Measurements from ENCODE around the gene GLT8D1.
"Not testable (repeated sequence)": the region's sequence is repeated elsewhere in the genome, so short reads cannot be mapped to it uniquely, and the experiment has no call there.

Gene GLT8D1, protein sequence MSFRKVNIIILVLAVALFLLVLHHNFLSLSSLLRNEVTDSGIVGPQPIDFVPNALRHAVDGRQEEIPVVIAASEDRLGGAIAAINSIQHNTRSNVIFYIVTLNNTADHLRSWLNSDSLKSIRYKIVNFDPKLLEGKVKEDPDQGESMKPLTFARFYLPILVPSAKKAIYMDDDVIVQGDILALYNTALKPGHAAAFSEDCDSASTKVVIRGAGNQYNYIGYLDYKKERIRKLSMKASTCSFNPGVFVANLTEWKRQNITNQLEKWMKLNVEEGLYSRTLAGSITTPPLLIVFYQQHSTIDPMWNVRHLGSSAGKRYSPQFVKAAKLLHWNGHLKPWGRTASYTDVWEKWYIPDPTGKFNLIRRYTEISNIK

DNA sequence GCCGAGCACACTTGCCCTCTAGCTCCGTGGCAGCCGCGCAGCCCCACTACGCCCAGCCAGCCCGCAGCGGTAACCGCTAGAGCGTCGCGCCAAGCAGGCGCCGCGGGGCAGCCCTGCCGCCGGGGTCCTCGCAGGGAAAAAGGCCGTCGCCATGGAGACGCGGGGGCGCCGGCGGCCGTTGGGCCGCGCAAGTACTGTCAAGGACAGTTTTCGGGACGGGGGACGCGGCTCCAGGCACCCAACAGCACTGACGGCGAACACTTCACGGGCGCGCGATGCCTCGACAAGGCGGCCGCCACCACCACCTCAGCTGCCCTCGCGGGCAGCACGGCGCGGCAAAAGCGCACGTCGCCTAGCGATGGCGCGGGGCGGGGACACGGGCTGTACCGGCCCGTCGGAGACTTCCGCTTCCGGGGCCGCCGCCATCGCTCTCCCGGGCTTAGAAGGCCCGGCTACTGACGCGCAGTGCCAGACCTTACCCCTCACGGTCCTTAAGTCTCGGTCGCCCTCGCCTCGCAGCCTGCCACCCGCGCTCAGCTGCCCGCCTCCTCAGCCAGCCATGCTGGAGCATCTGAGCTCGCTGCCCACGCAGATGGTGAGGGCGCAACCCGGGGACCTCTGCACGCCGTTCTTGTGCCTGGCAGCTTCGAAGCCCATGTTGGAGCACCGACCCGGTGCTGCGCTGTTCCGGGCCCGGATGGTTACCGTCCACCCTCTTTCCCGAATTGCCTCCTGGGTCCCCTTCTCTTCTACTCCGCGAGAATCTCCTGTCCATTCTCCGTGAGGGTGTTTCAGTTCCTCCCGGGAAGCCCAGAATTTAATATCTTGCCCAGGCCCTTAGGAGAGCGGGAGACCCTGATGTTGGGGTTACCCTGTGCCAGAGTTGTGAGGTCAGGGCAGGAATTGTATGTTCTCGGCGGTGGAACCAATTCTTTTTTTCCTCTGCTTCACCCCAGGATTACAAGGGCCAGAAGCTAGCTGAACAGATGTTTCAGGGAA is at the start of gene GLT8D1, which contains the start of gene SPCS1:
GLT8D1 (minus strand) TSS at position 104 of the 999 bp plus-strand sequence. CDS start 5,331 bp downstream, outside the sequence.
SPCS1 (plus strand) TSS at position 419 of the 999 bp plus-strand sequence; CDS start at position 560, 141 bp downstream.
- H3K4me3 ChIP-seq (ENCODE audit: low read depth, low read length) = peak within 1 kb of the TSS; percentile 98
- no peaks in the 10 kb centered on the region for H3K36me3 ChIP-seq (ENCODE audit: control insufficient read depth, insufficient read depth, low read length)
- no peaks in the 10 kb centered on the region for H3K9me3 ChIP-seq (ENCODE audit: control insufficient read depth, insufficient read depth, low read length)
- H3K4me1 ChIP-seq (ENCODE audit: control insufficient read depth, insufficient read depth, low read length) = no peaks in the 10 kb centered on the region
- H3K9ac ChIP-seq (ENCODE audit: low read depth, low read length) = peak within 1 kb of the TSS; percentile 91
- H3K27me3 ChIP-seq (ENCODE audit: control insufficient read depth, insufficient read depth, low read length) = no peaks in the 10 kb centered on the region

DNA sequence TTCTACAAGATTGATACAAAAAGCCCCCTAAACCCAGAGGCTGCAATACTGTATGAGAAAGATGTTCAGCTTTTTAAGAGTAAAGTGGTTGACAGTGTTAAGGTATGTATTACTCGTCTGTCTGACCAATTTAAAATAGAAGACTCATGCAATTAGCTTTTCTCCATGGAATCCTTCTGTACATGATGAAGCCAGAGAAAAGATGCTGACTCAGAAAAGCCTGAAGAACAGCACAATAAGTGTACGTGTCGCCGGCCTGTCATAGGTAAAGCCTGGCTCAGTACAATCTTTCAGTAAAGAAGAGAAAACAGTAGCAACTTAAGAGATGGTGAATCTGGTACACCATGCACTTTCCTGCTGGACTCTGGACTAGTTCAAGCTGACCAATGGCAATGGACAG is 48.8 kb upstream of the GLT8D1 start:
- H3K36me3 ChIP-seq (ENCODE audit: control insufficient read depth, insufficient read depth, low read length) = peaks cover 11% of the 10 kb centered on the region
- no peak overlapping the region for H3K9ac ChIP-seq (ENCODE audit: low read depth, low read length)
- no peaks in the 10 kb centered on the region for H3K9me3 ChIP-seq (ENCODE audit: control insufficient read depth, insufficient read depth, low read length)
- no peaks in the 10 kb centered on the region for H3K27me3 ChIP-seq (ENCODE audit: control insufficient read depth, insufficient read depth, low read length)
- H3K4me1 ChIP-seq (ENCODE audit: control insufficient read depth, insufficient read depth, low read length) = no peaks in the 10 kb centered on the region
- H3K4me3 ChIP-seq (ENCODE audit: low read depth, low read length) = no peak overlapping the region

DNA sequence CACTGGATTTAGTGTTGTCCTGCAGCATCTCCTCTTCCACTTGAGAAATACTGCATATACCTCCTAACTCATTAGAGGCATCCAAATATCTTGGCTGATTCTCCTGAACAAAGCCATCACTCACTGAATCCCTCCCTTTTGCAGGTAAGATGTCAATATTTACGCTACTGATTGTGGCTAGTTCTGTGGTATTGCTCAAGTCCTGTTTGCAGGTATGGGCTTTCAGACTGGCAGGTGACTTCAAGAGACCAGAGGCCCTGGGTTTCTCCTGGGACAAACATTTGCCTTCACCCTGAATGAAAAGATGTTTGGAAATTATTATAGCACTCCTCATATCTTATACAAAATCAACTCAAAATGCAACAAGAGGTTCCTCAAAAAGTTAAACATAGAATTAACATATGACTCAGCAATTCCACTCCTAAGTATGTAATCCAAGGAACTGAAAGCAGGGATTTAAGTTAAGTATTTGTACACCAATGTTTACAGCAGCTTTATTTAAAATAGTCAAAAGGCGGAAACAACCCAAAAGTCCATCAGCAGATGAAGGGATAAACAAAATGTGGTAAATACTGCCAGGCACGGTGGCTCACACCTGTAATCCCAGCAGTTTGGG is 46.6 kb upstream of the GLT8D1 start:
- Histone ChIP-seq H3K4me1 (ENCODE audit: control insufficient read depth, insufficient read depth, low read length) (no peaks in the 10 kb centered on the region), H3K9me3 (ENCODE audit: control insufficient read depth, insufficient read depth, low read length) (no peaks in the 10 kb centered on the region), H3K36me3 (ENCODE audit: control insufficient read depth, insufficient read depth, low read length) (peaks cover 14% of the 10 kb centered on the region), H3K27me3 (ENCODE audit: control insufficient read depth, insufficient read depth, low read length) (no peaks in the 10 kb centered on the region), H3K9ac (ENCODE audit: low read depth, low read length) (no peak overlapping the region), H3K4me3 (ENCODE audit: low read depth, low read length) (no peak overlapping the region)

DNA sequence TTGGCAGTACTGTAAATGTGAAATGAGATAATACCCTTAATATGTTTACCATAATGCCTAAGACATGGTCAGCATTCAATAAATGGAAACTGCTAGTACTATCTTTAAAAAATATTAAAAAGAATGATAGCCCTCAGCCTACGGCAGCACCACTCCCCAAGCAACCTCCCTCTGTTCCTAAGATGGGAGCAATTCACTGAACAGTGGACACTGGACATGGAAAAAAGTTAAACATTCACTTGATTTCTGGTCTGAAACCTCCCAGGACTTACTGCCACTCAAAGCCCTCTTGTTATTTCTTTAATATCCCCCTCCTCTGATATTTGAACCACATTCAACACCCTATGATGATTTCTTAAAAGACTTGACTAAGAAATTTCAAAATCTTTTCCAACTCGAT is 38.1 kb upstream of the GLT8D1 start:
- H3K36me3 ChIP-seq (ENCODE audit: control insufficient read depth, insufficient read depth, low read length) = peaks cover 19% of the 10 kb centered on the region
- H3K9ac ChIP-seq (ENCODE audit: low read depth, low read length) = no peak overlapping the region

DNA sequence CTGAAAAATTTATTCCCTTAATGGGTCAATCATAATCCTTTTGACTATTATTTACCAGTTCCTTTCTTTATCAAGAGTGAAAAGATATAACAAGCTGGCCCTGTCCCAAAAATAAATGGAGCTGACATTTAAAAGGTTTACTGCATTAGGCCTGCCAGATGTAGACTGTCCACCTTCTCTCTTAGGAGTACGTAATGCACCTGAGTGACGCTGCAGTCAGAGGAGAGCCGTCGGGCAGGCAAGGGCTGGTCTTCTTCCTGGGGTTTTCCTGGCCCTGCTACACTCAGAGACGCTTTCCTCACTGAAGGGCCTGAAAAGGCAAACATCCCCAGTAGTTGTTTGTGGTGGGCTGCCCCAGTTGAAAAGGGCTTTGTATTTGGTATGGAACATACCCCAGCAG is 37.6 kb upstream of the GLT8D1 start:
- Histone ChIP-seq H3K36me3 (ENCODE audit: control insufficient read depth, insufficient read depth, low read length) (peaks cover 19% of the 10 kb centered on the region), H3K9me3 (ENCODE audit: control insufficient read depth, insufficient read depth, low read length) (no peaks in the 10 kb centered on the region), H3K4me1 (ENCODE audit: control insufficient read depth, insufficient read depth, low read length) (no peaks in the 10 kb centered on the region), H3K4me3 (ENCODE audit: low read depth, low read length) (no peak overlapping the region), H3K27me3 (ENCODE audit: control insufficient read depth, insufficient read depth, low read length) (no peaks in the 10 kb centered on the region), H3K9ac (ENCODE audit: low read depth, low read length) (no peak overlapping the region)

More for the DNA sequence above, 38.1 kb upstream of the GLT8D1 start:
- no peaks in the 10 kb centered on the region for H3K27me3 ChIP-seq (ENCODE audit: control insufficient read depth, insufficient read depth, low read length)
- no peak overlapping the region for H3K4me3 ChIP-seq (ENCODE audit: low read depth, low read length)
- H3K4me1 ChIP-seq (ENCODE audit: control insufficient read depth, insufficient read depth, low read length) = no peaks in the 10 kb centered on the region
- H3K9me3 ChIP-seq (ENCODE audit: control insufficient read depth, insufficient read depth, low read length) = no peaks in the 10 kb centered on the region

DNA sequence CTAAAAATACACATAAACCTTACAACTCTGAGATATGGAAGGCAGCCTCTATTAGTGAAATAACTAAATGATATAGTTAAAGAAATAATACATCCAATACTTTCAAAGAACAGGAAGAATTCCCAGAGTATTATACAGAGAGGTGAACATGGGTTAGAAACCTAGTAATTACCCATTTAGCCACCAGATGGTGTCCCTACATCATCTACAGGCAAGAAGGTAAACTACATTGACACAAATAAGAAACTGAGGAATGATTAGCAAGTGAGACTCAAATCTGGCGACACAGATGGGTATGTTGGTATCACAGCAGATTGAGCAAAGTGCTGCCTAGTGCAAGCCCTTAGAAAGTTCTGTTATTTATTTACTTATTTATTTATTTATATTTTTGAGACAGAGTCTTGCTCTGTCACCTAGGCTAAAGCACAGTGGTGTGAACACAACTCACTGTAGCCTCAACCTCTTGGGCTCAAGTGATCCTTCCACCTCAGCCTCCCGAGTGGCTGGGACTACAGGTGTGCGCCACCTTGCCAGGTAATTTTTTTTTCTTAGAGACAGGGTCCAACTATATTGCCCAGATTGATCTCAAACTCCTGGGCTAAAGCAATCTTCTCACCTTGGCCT is 36.9 kb upstream of the GLT8D1 start:
- no peak overlapping the region for H3K9ac ChIP-seq (ENCODE audit: low read depth, low read length)
- H3K9me3 ChIP-seq (ENCODE audit: control insufficient read depth, insufficient read depth, low read length) = no peaks in the 10 kb centered on the region
- peaks cover 18% of the 10 kb centered on the region for H3K36me3 ChIP-seq (ENCODE audit: control insufficient read depth, insufficient read depth, low read length)
- H3K4me1 ChIP-seq (ENCODE audit: control insufficient read depth, insufficient read depth, low read length) = no peaks in the 10 kb centered on the region
- H3K27me3 ChIP-seq (ENCODE audit: control insufficient read depth, insufficient read depth, low read length) = no peaks in the 10 kb centered on the region
- no peak overlapping the region for H3K4me3 ChIP-seq (ENCODE audit: low read depth, low read length)

DNA sequence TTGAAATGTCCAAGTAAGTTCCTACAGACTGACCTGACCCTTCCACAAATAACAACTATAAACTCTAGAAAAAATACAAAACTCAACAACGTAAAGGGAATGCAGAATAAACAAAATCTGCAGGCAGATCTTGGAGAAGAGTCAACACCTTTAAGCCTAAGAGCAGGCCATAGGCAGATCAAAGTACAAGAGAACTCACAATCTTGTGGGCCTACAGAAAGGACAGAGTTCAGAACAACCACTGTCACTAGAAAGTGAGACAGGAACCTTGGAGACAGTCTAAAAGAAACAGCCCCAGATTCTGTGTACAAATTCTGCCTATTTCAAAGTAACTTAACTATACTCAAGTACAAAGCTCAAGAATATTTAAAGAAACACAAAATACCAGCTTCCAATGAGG is 34.1 kb upstream of the GLT8D1 start:
- H3K36me3 ChIP-seq (ENCODE audit: control insufficient read depth, insufficient read depth, low read length) = peaks cover 17% of the 10 kb centered on the region
- no peak overlapping the region for H3K4me3 ChIP-seq (ENCODE audit: low read depth, low read length)
- no peaks in the 10 kb centered on the region for H3K9me3 ChIP-seq (ENCODE audit: control insufficient read depth, insufficient read depth, low read length)
- no peaks in the 10 kb centered on the region for H3K4me1 ChIP-seq (ENCODE audit: control insufficient read depth, insufficient read depth, low read length)
- H3K9ac ChIP-seq (ENCODE audit: low read depth, low read length) = no peak overlapping the region
- no peaks in the 10 kb centered on the region for H3K27me3 ChIP-seq (ENCODE audit: control insufficient read depth, insufficient read depth, low read length)

DNA sequence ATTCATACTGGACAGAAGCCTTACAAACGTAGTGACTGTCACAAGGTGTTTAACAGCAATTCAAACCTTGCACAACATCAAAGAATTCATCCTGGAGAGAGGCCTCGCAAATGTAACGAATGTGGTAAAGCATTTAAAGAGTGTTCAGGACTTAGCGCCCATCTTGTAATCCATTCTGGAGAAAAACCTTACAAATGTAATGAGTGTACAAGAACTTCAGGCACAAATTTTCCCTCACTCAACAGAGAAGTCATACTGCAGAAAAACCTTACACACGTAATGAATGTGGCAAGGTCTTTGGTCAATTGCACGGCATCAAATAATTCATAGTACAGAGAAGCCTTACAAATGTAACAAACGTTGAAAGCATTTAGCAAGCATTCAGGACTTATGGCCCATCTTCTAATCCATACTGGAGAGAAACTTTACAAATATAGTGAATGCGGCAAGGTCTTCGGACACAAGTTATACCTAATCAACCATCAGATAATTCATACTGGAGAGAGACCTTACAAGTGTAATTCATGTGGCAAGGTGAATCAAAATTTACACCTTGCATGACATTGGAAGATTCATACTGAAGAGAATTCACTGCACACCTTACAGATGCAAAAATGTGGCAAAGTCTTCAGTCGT is 27.8 kb upstream of the GLT8D1 start:
- Histone ChIP-seq H3K27me3 (ENCODE audit: control insufficient read depth, insufficient read depth, low read length) (no peaks in the 10 kb centered on the region), H3K9me3 (ENCODE audit: control insufficient read depth, insufficient read depth, low read length) (no peaks in the 10 kb centered on the region), H3K4me3 (ENCODE audit: low read depth, low read length) (no peak overlapping the region), H3K36me3 (ENCODE audit: control insufficient read depth, insufficient read depth, low read length) (peaks cover 8% of the 10 kb centered on the region), H3K9ac (ENCODE audit: low read depth, low read length) (no peak overlapping the region), H3K4me1 (ENCODE audit: control insufficient read depth, insufficient read depth, low read length) (no peaks in the 10 kb centered on the region)

DNA sequence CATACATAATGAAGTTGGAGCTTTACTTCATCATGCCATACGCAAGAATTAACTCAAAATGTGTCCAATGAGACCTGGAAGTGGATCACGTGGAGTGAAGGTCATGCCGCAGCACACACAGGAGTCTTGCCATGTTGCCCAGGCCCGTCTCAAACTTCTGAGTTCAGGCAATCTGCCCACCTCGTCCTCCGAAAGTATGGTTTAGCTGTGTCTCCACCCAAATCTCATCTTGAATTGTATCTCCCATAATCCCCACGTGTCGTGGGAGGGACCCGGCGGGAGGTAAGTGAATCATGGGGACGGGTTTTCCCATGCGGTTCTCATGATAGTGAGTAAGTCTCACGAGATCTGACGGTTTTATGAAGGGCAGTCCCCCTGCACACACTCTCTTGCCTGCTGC is 26.0 kb upstream of the GLT8D1 start:
- H3K36me3 ChIP-seq (ENCODE audit: control insufficient read depth, insufficient read depth, low read length) = peaks cover 8% of the 10 kb centered on the region
- H3K4me3 ChIP-seq (ENCODE audit: low read depth, low read length) = no peak overlapping the region
- H3K9me3 ChIP-seq (ENCODE audit: control insufficient read depth, insufficient read depth, low read length) = no peaks in the 10 kb centered on the region
- H3K4me1 ChIP-seq (ENCODE audit: control insufficient read depth, insufficient read depth, low read length) = no peaks in the 10 kb centered on the region
- H3K9ac ChIP-seq (ENCODE audit: low read depth, low read length) = no peak overlapping the region
- no peaks in the 10 kb centered on the region for H3K27me3 ChIP-seq (ENCODE audit: control insufficient read depth, insufficient read depth, low read length)

DNA sequence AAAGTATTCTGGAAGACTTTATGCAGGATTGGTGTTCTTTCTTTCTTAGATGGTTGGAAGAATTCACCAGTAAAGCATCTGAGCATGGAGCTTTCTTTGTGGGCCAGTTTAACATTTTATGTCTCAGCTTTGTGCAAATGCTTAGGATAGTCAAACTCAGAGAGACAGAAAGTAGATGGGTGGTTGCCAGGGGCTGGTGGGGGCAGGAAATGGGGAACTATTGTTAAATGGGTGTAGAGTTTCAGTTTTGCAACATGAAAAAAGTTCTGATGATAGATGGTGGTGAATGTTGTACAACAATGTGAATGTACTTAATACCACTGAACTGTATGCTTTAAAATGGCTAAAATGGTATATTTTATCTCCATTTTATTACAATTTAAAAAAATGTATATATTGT is 25.1 kb upstream of the GLT8D1 start:
- Histone ChIP-seq H3K27me3 (ENCODE audit: control insufficient read depth, insufficient read depth, low read length) (no peaks in the 10 kb centered on the region), H3K36me3 (ENCODE audit: control insufficient read depth, insufficient read depth, low read length) (peaks cover 6% of the 10 kb centered on the region), H3K9me3 (ENCODE audit: control insufficient read depth, insufficient read depth, low read length) (no peaks in the 10 kb centered on the region), H3K4me1 (ENCODE audit: control insufficient read depth, insufficient read depth, low read length) (no peaks in the 10 kb centered on the region), H3K9ac (ENCODE audit: low read depth, low read length) (no peak overlapping the region), H3K4me3 (ENCODE audit: low read depth, low read length) (no peak overlapping the region)

DNA sequence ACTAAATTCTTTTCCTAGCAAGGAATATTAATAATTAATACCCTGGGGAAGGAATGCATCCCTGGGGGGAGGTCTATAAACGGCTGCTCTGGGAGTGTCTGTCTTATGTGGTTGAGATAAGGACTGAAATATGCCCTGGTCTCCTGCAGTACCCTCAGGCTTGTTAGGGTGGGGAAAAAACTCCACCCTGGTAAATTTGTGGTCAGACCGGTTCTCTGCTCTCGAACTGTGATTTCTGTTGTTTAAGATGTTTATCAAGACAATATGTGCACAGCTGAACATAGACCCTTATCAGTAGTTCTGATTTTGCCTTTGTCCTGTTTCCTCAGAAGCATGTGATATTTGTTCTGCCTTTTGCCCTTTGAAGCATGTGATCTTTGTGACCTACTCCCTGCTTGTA is 23.2 kb upstream of the GLT8D1 start:
- H3K4me1 ChIP-seq (ENCODE audit: control insufficient read depth, insufficient read depth, low read length); H3K9me3 ChIP-seq (ENCODE audit: control insufficient read depth, insufficient read depth, low read length); H3K27me3 ChIP-seq (ENCODE audit: control insufficient read depth, insufficient read depth, low read length); H3K9ac ChIP-seq (ENCODE audit: low read depth, low read length); H3K36me3 ChIP-seq (ENCODE audit: control insufficient read depth, insufficient read depth, low read length); H3K4me3 ChIP-seq (ENCODE audit: low read depth, low read length): not testable (repeated sequence)

Measured in iPS-15b (cell line).